NT2/D1 (cell line): ENCODE measurements around the gene CLDND1.

Source experiments
- SUZ12 ChIP-seq: IDR thresholded peaks from 2 replicates; pipeline ENCODE4 v1.6.1; 2011; ENCODE audit not compliant: insufficient read length, insufficient read depth; ENCODE audit errors: extremely low read depth
- YY1 ChIP-seq: IDR thresholded peaks from 2 replicates; pipeline ENCODE4 v1.6.1; 2011; ENCODE audit not compliant: insufficient read length, insufficient read depth
- ZNF274 ChIP-seq: IDR thresholded peaks from 2 replicates; pipeline ENCODE4 v1.6.1; 2011; ENCODE audit warnings: mild to moderate bottlenecking, low read depth, low read length

- TF ChIP-seq YY1 = no peak
- no peak for TF ChIP-seq ZNF274
- no peak for TF ChIP-seq SUZ12
Observed at GRCh38 chr3:98554580-98554979, 31.9 kb upstream of the CLDND1 start.
